Right ventricle myocardium superior (tissue), 1 donor: Measurements from ENCODE around the gene BLM. TPM values are rescaled to one million over a fixed set of nuclear protein-coding genes. Genes with fewer than 3 reads are reported as not detected.
"Not testable (repeated sequence)": the region's sequence is repeated elsewhere in the genome, so short reads cannot be mapped to it uniquely, and the experiment has no call there.

Experiments
- ATAC-seq: fragments of 200-7000 bp; cut with Tn5 transposase; one replicate; pipeline ENCODE4 v1.9.1; 2020; ENCODE audit warnings: mild to moderate bottlenecking; ENCODE audit not compliant: poor library complexity
- DNase-seq: peaks from one replicate; pipeline ENCODE4 v3.0.0-alpha.2; 2020
- intact Hi-C: fragments of 100-400 bp; cut with DNase I; formaldehyde crosslinking; loops from one replicate; pipeline ENCODE4 v1.11.2; 2022
- long read RNA-seq: library from polyadenylated mRNA; unstranded; transcript quantifications from one replicate; pipeline ENCODE4 v2.0.0, GENCODE V29; 2021
- total RNA-seq: library from RNA; stranded (reverse); fragmentation: NEBNext Ultra II Directional; extraction: Animal tissue kit (Norgen Biotek cat#: 25700); gene quantifications from one replicate; pipeline ENCODE4 v1.2.1, GENCODE V29; 2021
- donor health status: DM: no; HTN: yes; CAD: no; lungs with severe emphysema.

The BLM gene
- 37.0 TPM for total RNA-seq
- long read RNA-seq, partial matches to known transcripts: 4 of 31 reads
- long read RNA-seq, other reads (novel, unspliced or antisense): 27 of 31 reads

DNA sequence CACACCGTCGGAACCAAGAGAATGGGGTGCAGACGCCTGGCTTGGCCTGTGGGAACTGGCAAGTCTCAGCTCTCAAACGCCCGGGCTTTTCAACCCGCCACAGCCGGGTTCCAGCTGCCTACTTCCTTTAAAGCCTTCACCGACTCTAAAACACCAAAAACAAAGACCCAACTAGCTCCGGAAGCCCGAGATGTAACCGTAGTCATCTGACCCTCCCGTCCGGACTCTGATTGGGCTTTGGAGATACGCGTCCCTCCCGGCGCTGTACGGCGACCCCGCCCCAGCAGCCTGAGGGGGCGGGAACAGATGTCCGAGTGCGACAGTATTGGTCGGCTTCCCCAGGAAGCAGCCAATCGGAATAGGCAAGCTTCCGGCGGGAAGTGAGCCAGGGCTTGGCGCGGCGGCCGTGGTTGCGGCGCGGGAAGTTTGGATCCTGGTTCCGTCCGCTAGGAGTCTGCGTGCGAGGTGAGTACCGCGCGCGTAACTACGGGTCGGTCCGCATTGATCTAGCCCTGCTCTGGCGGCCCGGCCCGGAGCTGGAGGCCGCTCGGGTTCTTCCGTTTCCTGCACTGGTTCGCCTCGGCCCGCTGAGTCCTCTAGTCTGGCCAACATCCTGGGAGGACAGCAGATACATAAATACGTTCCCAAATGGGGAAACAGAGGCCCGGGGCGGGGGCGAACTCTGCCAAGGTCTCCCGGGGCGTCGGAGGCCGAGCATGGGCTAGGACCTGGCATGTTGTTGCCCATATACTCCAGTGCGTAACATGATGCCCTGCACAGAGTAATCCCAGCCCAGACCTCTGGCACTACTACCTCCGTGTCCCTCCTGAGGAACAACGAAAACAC, at the start of gene BLM:
Gene BLM, plus strand, starts transcription at position 371 of the 846 bp plus-strand sequence. CDS start 30,047 bp downstream, outside the sequence.
- intact Hi-C loops: loop anchor here (5.0 kb wide), 1 partner anchor 155 kb away; no protein-coding TSS in a partner anchor
- DNase-seq: peak; percentile 97
- ATAC-seq: peak; percentile 100

DNA sequence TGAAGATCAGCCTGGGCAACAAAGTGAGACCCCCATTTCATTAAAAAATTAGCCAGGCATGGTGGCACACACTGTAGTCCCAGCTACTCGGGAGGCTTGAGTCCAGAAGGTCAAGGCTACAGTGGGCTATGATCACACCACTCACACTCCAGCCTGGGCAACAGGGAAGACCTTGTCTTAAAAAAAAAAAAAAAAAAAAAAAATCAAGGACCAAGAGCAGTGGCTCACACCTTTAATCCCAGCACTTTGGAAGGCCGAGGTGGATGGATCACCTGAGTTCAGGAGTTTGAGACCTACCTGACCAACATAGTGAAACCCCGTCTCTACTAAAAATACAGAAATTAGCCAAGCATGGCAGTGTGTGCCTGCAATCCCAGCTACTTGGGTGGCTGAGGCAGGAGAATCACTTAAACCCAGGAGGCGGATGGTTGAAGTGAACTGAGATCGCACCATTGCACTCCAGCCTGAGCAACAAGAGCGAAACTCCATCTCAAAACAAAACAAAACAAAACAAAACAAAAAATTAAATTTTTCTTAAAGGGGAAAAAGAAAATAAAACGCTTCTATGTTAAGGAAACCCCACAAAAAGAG, 49.3 kb upstream of the BLM start:
- DNase-seq, ATAC-seq, intact Hi-C loops: not testable (repeated sequence)

DNA sequence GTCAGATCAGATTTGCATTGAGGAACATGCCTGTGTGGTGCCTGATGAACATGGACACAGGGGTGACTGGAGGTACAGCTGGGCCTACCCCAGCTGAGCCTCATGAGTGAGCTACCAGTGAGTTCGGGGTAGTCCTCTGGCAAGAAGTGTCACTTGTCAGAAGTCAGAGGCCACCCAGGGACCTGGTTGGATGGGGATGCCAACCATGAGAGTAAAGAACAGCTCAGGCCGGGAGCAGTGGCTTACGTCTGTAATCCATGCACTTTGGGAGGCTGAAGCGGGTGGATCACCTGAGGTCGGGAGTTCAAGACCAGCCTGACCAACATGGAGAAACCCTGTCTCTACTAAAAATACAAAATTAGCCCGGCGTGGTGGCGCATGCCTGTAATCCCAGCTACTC, 46.5 kb upstream of the BLM start:
- DNase-seq, ATAC-seq, intact Hi-C loops: not testable (repeated sequence)

DNA sequence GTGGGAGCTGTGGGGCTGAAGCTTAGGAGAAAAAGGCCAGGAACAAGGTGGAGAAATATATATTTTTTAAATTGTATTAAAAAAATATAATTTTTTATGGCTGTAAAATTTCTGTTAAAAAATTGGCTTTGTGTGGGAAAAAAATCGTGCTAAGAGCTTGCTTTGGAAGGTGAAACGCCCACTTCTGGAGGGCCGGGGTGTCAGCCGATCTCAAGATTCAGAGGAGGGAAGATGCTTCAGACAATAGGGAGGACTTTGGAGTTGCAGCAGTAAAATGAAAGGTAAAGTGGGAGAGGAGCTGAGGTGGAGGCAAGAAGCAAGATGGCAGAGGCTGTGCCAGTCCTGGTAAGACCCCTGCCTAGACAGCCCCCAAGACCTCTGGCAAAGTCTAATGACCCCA, 45.9 kb upstream of the BLM start:
- ATAC-seq: no peak
- intact Hi-C loops: no loop called here
- DNase-seq: no peak

DNA sequence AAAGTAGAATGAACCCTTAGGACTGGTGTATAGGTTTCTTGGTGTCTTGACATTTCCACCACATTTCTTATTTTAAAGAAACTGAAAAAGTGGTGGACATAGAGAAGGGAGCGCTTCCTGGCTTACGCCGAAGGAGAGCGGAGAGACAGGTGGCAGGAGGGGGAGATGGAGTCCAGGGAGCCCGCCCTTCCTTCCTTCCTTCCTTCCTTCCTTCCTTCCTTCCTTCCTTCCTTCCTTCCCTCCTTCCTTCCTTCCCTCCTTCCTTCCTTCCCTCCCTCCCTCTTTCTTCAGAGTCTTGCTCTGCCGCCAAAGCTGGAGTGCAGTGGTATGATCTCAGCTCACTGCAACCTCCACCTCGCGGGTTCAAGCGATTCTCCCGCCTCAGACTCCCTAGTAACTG, 43.8 kb upstream of the BLM start:
- DNase-seq, intact Hi-C loops, ATAC-seq: not testable (repeated sequence)

DNA sequence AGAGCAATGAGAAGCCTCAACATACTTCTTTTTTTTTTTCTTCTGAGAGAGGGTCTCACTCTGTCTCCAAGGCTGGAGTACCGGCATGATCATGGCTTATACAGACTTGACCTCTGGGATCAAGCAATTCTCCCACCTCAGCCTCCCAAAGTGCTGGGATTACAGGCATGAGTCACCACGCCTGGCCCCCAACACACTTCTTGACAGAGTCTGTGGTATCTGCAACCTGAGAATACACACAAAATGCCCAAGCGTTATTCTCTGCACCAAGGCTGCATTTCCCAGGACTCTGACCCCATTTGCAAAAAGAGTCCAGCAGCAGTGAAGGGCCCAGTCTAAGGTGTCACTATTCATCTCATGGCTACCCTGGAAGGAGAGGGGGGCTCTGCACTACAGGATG, 42.7 kb upstream of the BLM start:
- DNase-seq (no peak), ATAC-seq (no peak)
- intact Hi-C loops: no loop called here

DNA sequence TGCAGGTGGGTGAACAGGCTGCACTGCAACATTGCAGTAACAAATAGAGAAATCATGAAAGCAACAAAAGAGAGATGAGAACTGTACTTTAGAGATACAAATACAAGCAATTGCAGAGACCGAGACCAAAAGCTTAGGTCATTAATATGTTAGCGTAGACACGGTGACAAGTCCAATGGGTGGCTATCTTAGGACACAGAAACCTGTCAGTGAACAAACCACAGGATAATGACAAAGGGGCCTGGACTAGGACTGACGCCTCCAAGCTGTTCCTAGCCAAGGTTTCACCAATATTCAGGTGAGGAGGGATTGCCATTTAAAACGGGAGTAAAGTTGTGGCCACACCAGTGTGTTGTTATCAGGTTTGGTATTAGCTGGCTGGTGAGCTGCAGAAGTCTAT, 41.7 kb upstream of the BLM start:
- intact Hi-C loops: no loop called here
- no peak for ATAC-seq
- DNase-seq: no peak

DNA sequence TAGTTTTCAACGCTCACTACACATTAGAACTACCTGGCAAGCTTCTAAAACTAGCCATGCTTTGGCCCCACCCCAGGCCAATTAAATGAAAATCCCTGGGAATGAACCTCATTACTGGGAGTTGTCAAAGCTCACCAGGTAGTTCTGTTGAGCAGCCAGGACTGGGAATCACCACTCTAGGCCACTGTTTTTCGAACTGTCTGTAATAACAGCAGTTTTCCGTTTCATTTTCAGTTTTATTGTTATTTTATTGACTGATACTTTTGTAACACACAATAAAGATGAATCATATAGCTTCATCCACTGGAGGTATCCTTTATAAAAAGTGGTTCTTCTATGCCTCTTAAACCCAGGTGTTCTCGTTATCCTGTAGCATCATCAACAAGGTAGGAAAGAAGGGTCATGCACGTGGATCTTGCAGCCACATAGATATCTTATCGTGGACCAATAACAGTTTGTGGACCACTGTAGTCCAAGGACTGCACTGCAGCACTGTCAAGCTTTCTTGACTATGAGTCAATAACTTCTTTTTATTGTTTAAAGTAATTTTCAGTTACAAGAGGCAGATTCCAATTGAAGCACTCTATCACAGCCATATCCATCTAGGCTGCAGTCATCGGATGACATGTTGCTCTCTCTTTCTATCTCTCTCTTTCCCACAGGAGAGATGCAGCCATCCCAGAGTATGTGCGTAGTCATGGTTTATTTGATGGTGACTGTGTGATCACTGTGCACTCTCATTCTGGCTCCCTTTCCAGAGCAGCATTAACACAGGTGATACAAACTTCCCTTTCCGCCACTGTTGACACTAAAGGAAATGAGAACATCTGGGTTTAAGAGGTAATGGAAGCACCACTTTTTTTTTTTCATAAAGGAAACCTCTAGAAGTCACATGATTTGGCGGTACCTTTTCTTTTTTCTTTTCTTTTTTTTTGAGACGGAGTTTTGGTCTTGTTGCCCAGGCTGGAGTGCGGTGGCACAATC, 39.0 kb upstream of the BLM start:
- intact Hi-C loops: no loop called here

DNA sequence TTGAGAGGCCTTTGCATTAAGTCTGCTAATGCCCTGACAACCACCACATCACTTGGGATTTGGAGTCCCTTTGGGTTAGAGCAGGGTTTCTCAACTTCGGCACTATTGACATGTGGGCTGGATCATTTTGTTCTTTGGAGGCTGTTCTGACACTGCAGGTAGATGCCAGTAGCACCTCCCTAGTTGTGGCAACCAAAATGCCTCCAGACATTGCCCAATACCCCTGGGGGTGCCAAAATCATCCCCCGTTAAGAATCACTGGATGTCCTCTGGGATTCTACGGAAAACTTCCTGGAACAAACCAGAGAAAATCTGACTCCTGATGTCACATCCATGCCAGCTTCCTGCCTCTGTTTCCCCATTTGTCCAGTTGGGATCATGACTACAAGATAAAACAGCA, 37.2 kb upstream of the BLM start:
- no peak for DNase-seq
- ATAC-seq: no peak
- intact Hi-C loops: no loop called here

More for the DNA sequence above, 39.0 kb upstream of the BLM start:
- ATAC-seq (no peak), DNase-seq (no peak)

DNA sequence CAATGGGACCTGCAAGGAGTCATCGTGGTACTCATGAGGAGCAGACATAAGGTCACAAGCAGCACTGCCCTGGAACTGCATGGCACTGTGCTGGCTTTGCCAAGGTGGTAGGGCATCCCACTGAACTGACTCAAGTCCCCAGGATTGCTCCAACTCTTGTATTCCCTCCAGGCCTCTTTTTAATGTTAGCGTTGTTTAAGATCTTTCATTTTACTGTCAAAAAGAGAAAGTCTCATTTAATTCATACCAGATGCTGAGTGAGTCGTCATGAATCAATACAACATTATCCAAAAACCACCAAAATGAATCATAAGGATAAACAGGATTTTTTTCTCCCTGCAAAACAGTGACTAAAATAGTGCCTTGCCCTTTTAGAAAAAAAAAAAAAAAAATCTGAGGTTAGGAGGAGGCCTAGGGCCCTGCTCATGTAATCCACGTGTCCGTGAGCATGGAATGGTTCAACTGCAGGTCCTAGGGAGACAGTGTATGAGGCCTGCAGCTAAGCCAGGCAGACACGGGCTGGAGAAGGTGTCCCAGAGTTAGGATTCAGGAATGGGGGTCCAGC, 36.7 kb upstream of the BLM start:
- intact Hi-C loops: no loop called here

DNA sequence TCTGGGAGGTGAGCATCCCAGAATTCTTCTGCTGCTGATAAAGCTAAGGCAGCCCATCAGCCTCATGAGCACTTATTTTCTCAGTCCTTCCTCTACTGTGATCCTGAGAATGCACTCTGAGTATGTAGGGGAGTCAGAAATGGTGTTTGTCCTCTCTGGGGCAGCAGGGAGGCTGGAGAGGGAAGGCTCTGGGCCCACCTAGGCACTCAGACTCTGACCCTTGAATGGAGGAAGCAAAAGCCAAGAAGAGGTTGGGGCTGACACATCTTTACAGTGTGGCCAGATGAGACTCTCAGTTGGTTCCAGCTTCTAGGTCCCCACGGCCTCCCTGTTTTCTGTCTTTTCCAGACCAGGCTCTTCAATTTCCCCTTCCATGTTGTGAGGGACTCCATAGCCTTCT, 36.1 kb upstream of the BLM start:
- ATAC-seq: no peak
- no peak for DNase-seq
- intact Hi-C loops: no loop called here

More for the DNA sequence above, 36.7 kb upstream of the BLM start:
- peak; percentile 53 for ATAC-seq
- no peak for DNase-seq

DNA sequence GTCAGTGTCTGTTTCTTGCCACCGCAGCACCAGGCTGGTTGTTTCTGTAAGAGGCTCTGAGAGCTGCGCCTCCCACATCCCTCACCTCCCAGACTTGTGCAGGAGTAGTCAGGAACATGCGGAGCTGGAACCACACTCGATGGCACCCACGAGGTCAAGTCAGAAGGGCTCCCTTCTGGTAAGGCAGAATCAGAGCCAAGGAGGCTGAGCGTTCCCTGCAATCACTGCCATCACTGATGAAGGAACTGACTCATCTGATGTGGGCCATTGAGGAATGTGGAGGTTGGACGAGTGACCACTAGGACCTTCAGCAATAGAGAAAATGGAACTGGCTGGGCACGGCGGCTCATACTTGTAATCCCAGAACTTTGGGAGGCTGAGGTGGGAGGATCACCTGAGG, 35.7 kb upstream of the BLM start:
- DNase-seq (no peak), ATAC-seq (no peak)
- intact Hi-C loops: no loop called here

DNA sequence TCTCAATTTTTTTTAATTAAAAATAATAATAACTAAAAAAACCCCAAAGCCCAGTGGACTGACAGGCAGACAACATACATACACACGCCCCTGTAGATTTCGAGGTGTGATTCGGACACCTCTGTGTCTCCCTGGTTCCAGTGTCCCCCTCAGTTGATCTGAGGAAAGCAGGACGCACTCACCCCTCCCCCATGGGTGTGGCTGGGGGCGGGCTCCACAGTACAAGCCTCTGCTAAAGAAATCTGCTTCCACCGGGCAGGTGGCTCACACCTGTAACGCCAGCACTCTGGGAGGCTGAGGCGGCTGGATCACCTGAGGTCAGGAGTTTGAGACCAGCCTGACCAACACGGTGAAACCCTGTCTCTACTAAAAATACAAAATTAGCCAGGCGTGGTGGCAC, 33.8 kb upstream of the BLM start:
- no peak for DNase-seq
- intact Hi-C loops: no loop called here
- ATAC-seq: no peak

DNA sequence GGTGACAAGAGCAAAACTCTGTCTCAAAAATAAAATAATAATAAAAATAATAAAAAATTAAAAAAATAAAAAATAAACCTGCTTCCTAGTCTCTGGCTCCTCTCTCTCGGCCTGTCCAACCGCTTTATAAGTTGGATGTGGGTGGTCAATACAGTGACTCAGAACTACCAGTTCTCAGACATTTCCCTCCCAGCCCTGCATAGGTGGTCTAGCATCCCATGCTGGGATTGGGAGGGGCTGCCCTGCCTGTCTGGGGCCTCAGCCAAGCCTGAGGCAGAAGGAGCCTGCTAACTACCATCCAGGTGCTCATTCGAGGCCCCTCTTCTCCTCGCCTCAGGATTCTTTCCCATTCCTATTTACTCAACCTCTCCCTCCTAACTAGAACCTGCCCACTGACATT, 33.3 kb upstream of the BLM start:
- intact Hi-C loops: no loop called here

DNA sequence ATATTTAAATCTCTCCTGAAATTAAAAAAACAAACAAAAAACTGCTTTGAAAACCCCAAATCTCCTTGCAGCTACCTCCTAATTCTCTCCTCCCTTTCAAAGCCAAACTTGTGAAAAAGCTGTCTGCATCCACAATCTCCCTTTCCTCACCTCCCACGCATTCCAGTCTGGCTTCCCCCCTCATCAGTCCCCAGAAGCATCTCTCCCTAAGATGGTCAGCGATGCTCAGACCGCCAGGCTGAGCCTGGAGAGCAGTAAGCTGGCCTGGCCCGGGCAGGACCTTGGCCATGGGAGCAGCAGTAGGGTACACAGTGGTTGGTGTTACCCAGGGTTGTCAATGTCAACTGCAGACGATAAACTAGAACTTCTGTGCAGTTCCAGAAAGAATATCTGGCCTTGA, 32.9 kb upstream of the BLM start:
- DNase-seq (no peak), ATAC-seq (no peak)
- intact Hi-C loops: no loop called here

More for the DNA sequence above, 33.3 kb upstream of the BLM start:
- DNase-seq: no peak
- ATAC-seq: no peak

DNA sequence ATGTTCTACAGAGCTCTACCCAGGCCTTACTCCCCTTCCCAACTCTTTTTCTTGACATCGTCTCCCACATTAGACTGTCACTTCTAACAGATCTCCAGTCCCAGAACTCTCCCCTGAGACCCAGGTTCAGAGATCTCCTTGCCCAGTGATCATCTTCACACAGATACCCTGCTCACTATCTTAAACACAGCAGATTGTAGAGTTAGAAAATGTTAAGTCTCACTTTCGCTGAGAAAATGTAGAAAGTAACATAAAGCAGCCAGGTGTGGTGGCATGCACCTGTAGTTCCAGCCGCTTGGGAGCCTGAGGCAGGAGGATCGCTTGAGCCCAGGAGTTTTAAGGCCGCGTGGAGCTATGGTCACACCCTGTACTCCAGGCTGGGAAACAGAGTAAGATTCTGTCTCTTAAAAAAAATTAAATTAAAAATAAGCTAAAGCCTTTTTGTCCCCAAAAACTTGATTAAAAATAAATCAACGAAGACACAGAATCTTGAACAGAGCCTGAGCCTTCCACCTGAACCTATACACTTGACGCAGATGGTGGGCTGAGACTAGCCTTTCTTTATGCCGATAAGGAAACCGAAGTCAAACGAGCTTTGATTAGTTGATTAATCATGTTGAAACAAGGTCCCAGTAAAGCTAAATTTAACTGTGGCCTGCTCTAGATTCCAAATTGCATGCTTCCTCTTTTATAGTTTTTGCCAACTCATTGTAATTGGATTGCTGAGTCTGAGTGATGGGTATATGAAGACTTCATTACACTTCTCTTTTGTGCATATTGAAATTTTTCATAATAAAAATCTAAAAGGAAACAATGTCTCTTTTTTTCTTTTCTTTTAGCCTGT, 31.3 kb upstream of the BLM start:
- no peak for ATAC-seq
- DNase-seq: no peak
- intact Hi-C loops: no loop called here

DNA sequence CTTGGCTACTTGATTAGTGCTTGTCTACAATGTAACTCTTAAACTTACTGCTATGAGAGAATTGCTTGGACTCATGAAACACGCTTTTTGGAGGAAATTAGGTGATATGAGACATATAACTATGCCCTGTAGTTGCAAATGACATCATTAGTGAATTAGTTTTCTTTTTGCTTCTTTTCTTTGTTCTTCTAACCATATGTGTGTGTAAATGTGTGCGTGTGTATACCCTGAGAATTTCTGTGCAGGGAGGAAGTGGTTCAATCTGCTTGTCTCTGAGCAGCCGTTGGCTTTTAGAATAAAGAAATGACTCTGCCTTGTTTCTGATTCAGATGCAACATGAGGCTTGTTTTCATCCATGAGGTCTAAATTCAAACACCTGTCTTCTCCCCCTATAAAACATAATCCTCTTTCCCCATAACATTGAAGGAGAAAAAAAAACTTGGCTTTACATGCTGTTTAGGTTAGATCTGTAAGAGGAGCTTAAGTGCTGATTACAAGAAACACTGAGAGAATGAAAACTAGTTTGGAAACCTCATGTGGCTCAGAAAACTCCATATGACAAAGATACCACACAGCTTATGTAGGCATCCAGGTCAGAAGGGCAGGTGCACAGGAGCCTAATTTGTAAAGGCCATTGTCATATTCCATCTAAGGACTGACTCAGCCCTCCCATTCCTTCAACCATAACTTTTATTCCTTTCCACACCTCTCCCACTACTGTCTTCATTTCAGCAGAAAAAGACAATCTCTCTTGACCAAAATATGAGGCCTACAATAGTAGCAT, 30.5 kb upstream of the BLM start:
- ATAC-seq: no peak
- DNase-seq: no peak
- intact Hi-C loops: no loop called here
